ENCODE measurements around the gene POLRMT. TPM values are rescaled to one million over a fixed set of nuclear protein-coding genes. Genes with fewer than 3 reads are reported as not detected.
A peak's percentile ranks its signal among the peaks of the same experiment; 100 is the strongest.

POLRMT gene
- total RNA-seq = 10 to 100 TPM; 21.9 to 34.7 (median 28.2) TPM

GRCh38 chr19:633068-633785, at the start of gene POLRMT:
TSS of gene POLRMT (minus strand) at chr19:633537. CDS start at chr19:633512, 25 bp downstream.
- peak; percentile 98 for DNase-seq (ENCODE audit: low spot score in 2 of 2)
- peak within 1 kb of the TSS; percentile 65 to 78 (median 69) for H3K4me3 ChIP-seq
- TF ChIP-seq POLR2A (IDR thresholded peaks at IDR 0.05) (no peak), CTCF (IDR thresholded peaks at IDR 0.05) (no peak), POLR2AphosphoS5 (IDR thresholded peaks at IDR 0.05) (peak in 2 of 3 donors; percentile 56 to 58)
- intact Hi-C loops (cut with DNase I; ENCODE audit: low total_unique reads) = no loop called here
- peaks cover 4 to 13% of the 10 kb centered on the region in 2 donors for H3K4me1 ChIP-seq
- H3K27me3 ChIP-seq = no peaks in the 10 kb centered on the region
- no peaks in the 10 kb centered on the region for H3K9me3 ChIP-seq
- H3K36me3 ChIP-seq = no peaks in the 10 kb centered on the region
- H3K27ac ChIP-seq = peak within 1 kb of the TSS; percentile 54 to 55

GRCh38 chr19:682678-683320, 49.5 kb upstream of the POLRMT start:
- Histone ChIP-seq H3K4me3 (no peak overlapping the region), H3K27ac (no peak overlapping the region), H3K27me3 (no peaks in the 10 kb centered on the region), H3K36me3 (no peaks in the 10 kb centered on the region), H3K9me3 (no peaks in the 10 kb centered on the region), H3K4me1 (peaks cover 2 to 5% of the 10 kb centered on the region in 2 donors)
- TF ChIP-seq POLR2AphosphoS5 (IDR thresholded peaks at IDR 0.05) (no peak), POLR2A (IDR thresholded peaks at IDR 0.05) (no peak), CTCF (IDR thresholded peaks at IDR 0.05) (no peak)
- DNase-seq (ENCODE audit: low spot score in 2 of 2) = peak in 1 of 2 donors; percentile 47
- intact Hi-C loops (cut with DNase I; ENCODE audit: low total_unique reads) = no loop called here

GRCh38 chr19:681029-682019, 48.0 kb upstream of the POLRMT start:
- DNase-seq (ENCODE audit: low spot score in 2 of 2) = peak in 1 of 2 donors; percentile 53
- Histone ChIP-seq H3K9me3 (no peaks in the 10 kb centered on the region), H3K4me3 (peak overlapping the region; percentile 44 to 99 (median 72)), H3K27ac (peak overlapping the region; percentile 90 to 98), H3K27me3 (no peaks in the 10 kb centered on the region), H3K4me1 (peaks cover 9 to 15% of the 10 kb centered on the region in 2 donors), H3K36me3 (no peaks in the 10 kb centered on the region)
- intact Hi-C loops (cut with DNase I; ENCODE audit: low total_unique reads) = no loop called here
- TF ChIP-seq CTCF (IDR thresholded peaks at IDR 0.05) (no peak), POLR2AphosphoS5 (IDR thresholded peaks at IDR 0.05) (no peak), POLR2A (IDR thresholded peaks at IDR 0.05) (no peak)

GRCh38 chr19:680287-681028, 47.1 kb upstream of the POLRMT start:
- peak; percentile 100 for DNase-seq (ENCODE audit: low spot score in 2 of 2)
- Histone ChIP-seq H3K4me1 (peaks cover 9 to 15% of the 10 kb centered on the region in 2 donors), H3K36me3 (no peaks in the 10 kb centered on the region), H3K27me3 (no peaks in the 10 kb centered on the region), H3K4me3 (peak overlapping the region; percentile 44 to 99 (median 72)), H3K27ac (peak overlapping the region; percentile 90 to 98), H3K9me3 (no peaks in the 10 kb centered on the region)
- intact Hi-C loops (cut with DNase I; ENCODE audit: low total_unique reads) = no loop called here
- no peak for TF ChIP-seq POLR2A (IDR thresholded peaks at IDR 0.05)
- TF ChIP-seq POLR2AphosphoS5 (IDR thresholded peaks at IDR 0.05) = peak; percentile 39 to 83 (median 80)
- peak in 1 of 3 donors; percentile 51 for TF ChIP-seq CTCF (IDR thresholded peaks at IDR 0.05)

Measured in breast epithelium (tissue), 4 donors.